H9 (cell line): ENCODE measurements around the gene UTF1. TPM values are rescaled to one million over a fixed set of nuclear protein-coding genes. Genes with fewer than 3 reads are reported as not detected.
"Not testable (repeated sequence)": the region's sequence is repeated elsewhere in the genome, so short reads cannot be mapped to it uniquely, and the experiment has no call there.

Source experiments
- DNase-seq: peaks from one replicate; pipeline ENCODE4 v3.0.0-alpha.2; 2017
- H2AFZ ChIP-seq: one replicate; pipeline ENCODE4 v1.6.1; 2013; ENCODE audit warnings: mild to moderate bottlenecking, low read length, control low read depth, moderate library complexity
- H2AK5ac ChIP-seq: 2 replicates; pipeline ENCODE4 v1.6.1; 2013; ENCODE audit warnings: low read length, control low read depth, mixed read lengths; ENCODE audit not compliant: insufficient read length
- H2BK120ac ChIP-seq: one replicate; pipeline ENCODE4 v1.6.1; 2013; ENCODE audit warnings: low read depth, mild to moderate bottlenecking, low read length, control low read depth, inconsistent platforms; ENCODE audit not compliant: poor library complexity, severe bottlenecking
- H2BK12ac ChIP-seq: 2 replicates; pipeline ENCODE4 v1.6.1; 2013; ENCODE audit warnings: low read length, control low read depth, mixed read lengths, low read depth; ENCODE audit not compliant: insufficient read length
- H2BK15ac ChIP-seq: 2 replicates; pipeline ENCODE4 v1.6.1; 2013; ENCODE audit warnings: low read depth, low read length, control low read depth
- H2BK20ac ChIP-seq: one replicate; pipeline ENCODE4 v1.6.1; 2013; ENCODE audit warnings: low read depth, mild to moderate bottlenecking, low read length, control low read depth, inconsistent platforms; ENCODE audit not compliant: poor library complexity, severe bottlenecking
- H2BK5ac ChIP-seq: 2 replicates; pipeline ENCODE4 v1.6.1; 2013; ENCODE audit warnings: low read length, control low read depth, mixed read lengths; ENCODE audit not compliant: insufficient read length
- H3K14ac ChIP-seq: 2 replicates; pipeline ENCODE4 v1.6.1; 2013; ENCODE audit warnings: low read length, control low read depth; ENCODE audit not compliant: insufficient read depth
- H3K18ac ChIP-seq: 2 replicates; pipeline ENCODE4 v1.6.1; 2013; ENCODE audit warnings: low read depth, mild to moderate bottlenecking, mixed read lengths, low read length, control low read depth; ENCODE audit not compliant: insufficient read length
- H3K23ac ChIP-seq: 2 replicates; pipeline ENCODE4 v1.6.1; 2013; ENCODE audit warnings: low read length, control low read depth, mixed read lengths, low read depth; ENCODE audit not compliant: insufficient read length
- H3K23me2 ChIP-seq: 2 replicates; pipeline ENCODE4 v1.6.1; 2013; ENCODE audit warnings: low read depth, mild to moderate bottlenecking, mixed read lengths, low read length, control low read depth; ENCODE audit not compliant: insufficient read length, poor library complexity, severe bottlenecking
- H3K27ac ChIP-seq: 2 replicates; pipeline ENCODE4 v1.5.1; 2013; ENCODE audit warnings: low read length, control low read depth, mixed read lengths, low read depth; ENCODE audit not compliant: insufficient read length
- H3K27me3 ChIP-seq: 2 replicates; pipeline ENCODE4 v1.6.1; 2013; ENCODE audit warnings: low read length, control low read depth, inconsistent platforms; ENCODE audit not compliant: insufficient read depth
- H3K4ac ChIP-seq: 2 replicates; pipeline ENCODE4 v1.6.1; 2013; ENCODE audit warnings: low read depth, mild to moderate bottlenecking, control low read depth, inconsistent platforms, low read length, moderate library complexity
- H3K4me1 ChIP-seq: 2 replicates; pipeline ENCODE4 v1.6.1; 2013; ENCODE audit warnings: low read length, control low read depth, inconsistent platforms; ENCODE audit not compliant: insufficient read depth
- H3K4me2 ChIP-seq: 2 replicates; pipeline ENCODE4 v1.6.1; 2013; ENCODE audit warnings: low read length, control low read depth, mixed read lengths; ENCODE audit not compliant: insufficient read length, insufficient read depth
- H3K56ac ChIP-seq: 2 replicates; pipeline ENCODE4 v1.6.1; 2013; ENCODE audit warnings: low read depth, mild to moderate bottlenecking, mixed read lengths, low read length, control low read depth; ENCODE audit not compliant: insufficient read length
- H3K79me1 ChIP-seq: 2 replicates; pipeline ENCODE4 v1.6.1; 2013; ENCODE audit warnings: low read depth, mild to moderate bottlenecking, moderate library complexity, low read length, control low read depth, inconsistent platforms; ENCODE audit not compliant: insufficient read depth, poor library complexity, severe bottlenecking
- H3K79me2 ChIP-seq: 2 replicates; pipeline ENCODE4 v1.6.1; 2013; ENCODE audit warnings: low read length, control low read depth, inconsistent platforms; ENCODE audit not compliant: insufficient read depth
- H3K9ac ChIP-seq: 2 replicates; pipeline ENCODE4 v1.6.1; 2013; ENCODE audit warnings: low read length, control low read depth, mixed read lengths; ENCODE audit not compliant: insufficient read length; ENCODE audit errors: extremely low read depth
- H3K9me3 ChIP-seq: one replicate; pipeline ENCODE4 v1.6.1; 2013; ENCODE audit warnings: low read depth, low read length, inconsistent platforms; ENCODE audit not compliant: control insufficient read depth
- H3T11ph ChIP-seq: one replicate; pipeline ENCODE4 v1.6.1; 2013; ENCODE audit warnings: mild to moderate bottlenecking, low read length, control low read depth, inconsistent platforms
- H4K20me1 ChIP-seq: one replicate; pipeline ENCODE4 v1.6.1; 2013; ENCODE audit not compliant: control insufficient read depth, insufficient read length, insufficient read depth
- H4K5ac ChIP-seq: 2 replicates; pipeline ENCODE4 v1.6.1; 2013; ENCODE audit warnings: low read depth, mild to moderate bottlenecking, mixed read lengths, low read length, control low read depth; ENCODE audit not compliant: insufficient read length
- H4K8ac ChIP-seq: replicated peaks from 2 replicates; pipeline ENCODE4 v1.6.1; 2013; ENCODE audit warnings: low read length, control low read depth, mixed read lengths, low read depth; ENCODE audit not compliant: insufficient read length
- H4K91ac ChIP-seq: 2 replicates; pipeline ENCODE4 v1.6.1; 2013; ENCODE audit warnings: low read depth, mild to moderate bottlenecking, moderate library complexity, mixed read lengths, low read length, control low read depth; ENCODE audit not compliant: insufficient read length
- H3K27ac Mint-ChIP-seq, 3 experiments: 2 replicates in 2 of 3; 3 replicates in 1 of 3; pipeline ENCODE4 v1.8.0; 2020 to 2021; ENCODE audit warnings: mixed read lengths in 3 of 3, mild to moderate bottlenecking in 1 of 3, moderate library complexity in 1 of 3
- H3K27me3 Mint-ChIP-seq: 2 replicates; pipeline ENCODE4 v1.8.0; 2021; ENCODE audit warnings: low read depth, mild to moderate bottlenecking, moderate library complexity, mixed read lengths
- H3K36me3 Mint-ChIP-seq, 3 experiments: 2 replicates in 2 of 3; 3 replicates in 1 of 3; pipeline ENCODE4 v1.8.0; 2020 to 2021; ENCODE audit warnings: low read depth in 3 of 3, mixed read lengths in 3 of 3; ENCODE audit not compliant: insufficient read depth in 1 of 3
- H3K4me1 Mint-ChIP-seq, 2 experiments: 2 replicates each; pipeline ENCODE4 v1.8.0; 2020; ENCODE audit warnings: mixed read lengths in 2 of 2
- H3K4me3 Mint-ChIP-seq, 2 experiments: 2 replicates in 1 of 2; 3 replicates in 1 of 2; pipeline ENCODE4 v1.8.0; 2020 to 2021; ENCODE audit warnings: mild to moderate bottlenecking in 2 of 2, mixed read lengths in 2 of 2, moderate library complexity in 1 of 2
- H3K9me3 Mint-ChIP-seq, 2 experiments: 2 replicates in 1 of 2; 3 replicates in 1 of 2; pipeline ENCODE4 v1.8.0; 2020; ENCODE audit warnings: mild to moderate bottlenecking in 2 of 2, mixed read lengths in 2 of 2, moderate library complexity in 1 of 2
- CTCF ChIP-seq: fragments of 200-600 bp; sonication (generic); conservative IDR thresholded peaks from 3 replicates; pipeline ENCODE4 v1.8.0; 2021; ENCODE audit warnings: antibody characterized with exemption, mild to moderate bottlenecking
- WGBS: extraction: QIAGEN DNeasy Blood & Tissue Kit; methylation state at CpG from one replicate; pipeline ENCODE4 v1.1.7; 2013; ENCODE audit warnings: missing lambda C conversion rate, low lambda C conversion rate, mixed read lengths; ENCODE audit not compliant: insufficient read length; ENCODE audit errors: extremely low coverage; 5-methylcytosine and 5-hydroxymethylcytosine counted together
- total RNA-seq: library from RNA; stranded (reverse); gene quantifications from 2 replicates; pipeline ENCODE4 v1.2.1, GENCODE V29; 2021

UTF1 gene
- total RNA-seq, 1 experiment from 2014 or later = 31.5 TPM

GRCh38 chr10:133264461-133264860 is 34.4 kb downstream of the UTF1 start:
- no CpG with 5 or more reads among the region's 9 CpGs for WGBS
- Histone ChIP-seq H3K4ac (no peak overlapping the region), H3K14ac (no peak overlapping the region; the same call in 1 of the 2 replicates), H3K18ac (no peak overlapping the region), H3K23me2 (peaks cover 7% of the 10 kb centered on the region), H3K4me1 (no peaks in the 10 kb centered on the region), H2BK20ac (no peak overlapping the region), H3K79me1 (no peaks in the 10 kb centered on the region), H4K5ac (no peak overlapping the region), H3K27me3 (no peaks in the 10 kb centered on the region; the same call in 1 of the 2 replicates), H3K79me2 (no peaks in the 10 kb centered on the region), H3T11ph (no peak overlapping the region), H4K20me1 (peaks cover 3% of the 10 kb centered on the region), H3K56ac (no peak overlapping the region), H3K9ac (no peak overlapping the region), H2BK12ac (no peak overlapping the region), H2BK15ac (no peak overlapping the region), H3K9me3 (no peaks in the 10 kb centered on the region), H2AK5ac (no peak overlapping the region), H2AFZ (no peak overlapping the region), H3K23ac (no peak overlapping the region), H3K27ac (no peak overlapping the region), H2BK120ac (no peak overlapping the region), H3K4me2 (no peak overlapping the region), H4K91ac (no peak overlapping the region), H4K8ac (no peak overlapping the region), H2BK5ac (no peak overlapping the region)
- H3K4me1 Mint-ChIP-seq = peaks cover 3 to 16% of the 10 kb centered on the region in 2 experiments; a peak in 3 of 4 replicates
- DNase-seq = no peak
- no peak overlapping the region; a peak in 1 of 5 replicates for H3K4me3 Mint-ChIP-seq
- no peaks in the 10 kb centered on the region for H3K9me3 Mint-ChIP-seq
- peaks cover 19% of the 10 kb centered on the region for H3K27me3 Mint-ChIP-seq
- no peaks in the 10 kb centered on the region for H3K36me3 Mint-ChIP-seq
- H3K27ac Mint-ChIP-seq = no peak overlapping the region
- TF ChIP-seq CTCF = no peak

DNA sequence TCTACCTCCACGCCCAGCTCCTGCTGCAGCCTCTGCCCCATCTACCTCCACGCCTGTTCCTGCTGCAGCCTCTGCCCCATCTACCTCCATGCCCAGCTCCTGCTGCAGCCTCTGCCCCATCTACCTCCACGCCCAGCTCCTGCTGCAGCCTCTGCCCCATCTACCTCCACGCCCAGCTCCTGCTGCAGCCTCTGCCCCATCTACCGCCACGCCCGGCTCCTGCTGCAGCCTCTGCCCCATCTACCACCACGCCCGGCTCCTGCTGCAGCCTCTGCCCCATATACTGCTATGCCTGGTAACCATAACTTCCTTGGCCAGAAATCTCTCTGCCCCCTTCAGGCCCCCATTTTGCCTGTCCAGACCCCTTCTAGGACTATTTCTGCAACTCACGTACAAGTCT is 35.0 kb downstream of the UTF1 start:
- not testable (repeated sequence) for H3T11ph ChIP-seq, H4K91ac ChIP-seq, H4K5ac ChIP-seq, H3K27ac ChIP-seq, H3K23ac ChIP-seq, H3K9me3 Mint-ChIP-seq, H3K9me3 ChIP-seq, H3K14ac ChIP-seq, H3K36me3 Mint-ChIP-seq, H3K79me1 ChIP-seq, H3K27ac Mint-ChIP-seq, H4K20me1 ChIP-seq, H3K9ac ChIP-seq, H2AK5ac ChIP-seq, H3K4ac ChIP-seq, DNase-seq, H3K56ac ChIP-seq, H2BK12ac ChIP-seq, H3K27me3 ChIP-seq, H3K23me2 ChIP-seq, H2AFZ ChIP-seq, H3K4me3 Mint-ChIP-seq, H3K79me2 ChIP-seq, H2BK120ac ChIP-seq, H2BK20ac ChIP-seq, H2BK5ac ChIP-seq, H2BK15ac ChIP-seq, H4K8ac ChIP-seq, H3K4me1 ChIP-seq, H3K4me2 ChIP-seq, H3K18ac ChIP-seq
- Mint-ChIP-seq H3K4me1 (peaks cover 3 to 16% of the 10 kb centered on the region in 2 experiments; a peak in 3 of 4 replicates), H3K27me3 (peaks cover 19% of the 10 kb centered on the region)
- no CpG with 5 or more reads among the region's 10 CpGs for WGBS
